Stimulated activated CD8-positive, alpha-beta memory T cell treated with anti-CD3 and anti-CD28 coated beads, Interleukin-15, amount 100 ng/mL, for 4 hours (primary cell): ENCODE measurements around the gene PBX4.
"Not testable (repeated sequence)": the region's sequence is repeated elsewhere in the genome, so short reads cannot be mapped to it uniquely, and the experiment has no call there.

Source experiments
- DNase-seq, 2 donors: peaks; one replicate each; pipeline ENCODE4 v3.0.0-alpha.2; 2020; ENCODE audit warnings: low read depth in 2 of 2

The PBX4 gene

GRCh38 chr19:19626516-19627472 lies 8.3 kb upstream of the PBX4 start:
- no peak for DNase-seq

GRCh38 chr19:19624032-19624570 lies 5.6 kb upstream of the PBX4 start:
- DNase-seq = no peak

DNA sequence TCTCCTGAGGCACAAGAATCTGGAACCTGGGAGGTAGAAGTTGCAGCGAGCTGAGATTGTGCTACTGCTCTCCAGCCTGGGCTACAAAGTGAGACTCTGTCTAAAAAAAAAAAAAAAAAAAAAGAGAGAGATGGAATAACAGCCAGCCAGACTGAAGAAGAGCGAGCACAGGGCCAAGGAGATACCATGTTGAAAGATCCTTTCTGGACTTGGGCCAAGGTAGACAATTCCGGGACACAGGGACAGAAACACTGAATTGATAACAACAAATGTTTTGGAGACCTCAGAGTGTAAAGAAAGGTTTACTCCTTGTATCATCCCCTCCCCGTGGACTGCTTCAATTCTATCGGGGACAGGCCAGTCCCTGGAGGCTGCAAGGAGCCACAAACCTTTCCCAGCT lies 4.9 kb upstream of the PBX4 start:
- DNase-seq = no peak

DNA sequence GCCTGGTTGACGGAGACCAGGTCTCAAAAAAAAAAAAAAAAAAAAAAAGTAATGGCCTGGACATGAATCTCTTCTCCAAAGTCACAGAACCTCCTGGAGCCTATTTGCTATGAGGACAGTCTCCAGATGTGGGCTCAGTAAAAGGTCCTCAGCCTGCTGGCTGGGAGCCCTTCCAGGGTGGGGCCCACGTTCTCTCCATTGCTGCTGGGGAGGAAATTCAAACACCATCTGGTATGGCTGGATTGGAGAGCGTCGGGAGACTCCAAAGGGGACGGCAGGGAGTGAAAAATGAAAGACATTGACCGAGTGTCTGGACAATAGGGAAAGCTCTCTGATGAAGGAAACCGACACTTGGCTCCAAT lies 1.3 kb upstream of the PBX4 start:
- no peak for DNase-seq

GRCh38 chr19:19619181-19619848 lies 828 bp upstream of the PBX4 start:
- no peak for DNase-seq

DNA sequence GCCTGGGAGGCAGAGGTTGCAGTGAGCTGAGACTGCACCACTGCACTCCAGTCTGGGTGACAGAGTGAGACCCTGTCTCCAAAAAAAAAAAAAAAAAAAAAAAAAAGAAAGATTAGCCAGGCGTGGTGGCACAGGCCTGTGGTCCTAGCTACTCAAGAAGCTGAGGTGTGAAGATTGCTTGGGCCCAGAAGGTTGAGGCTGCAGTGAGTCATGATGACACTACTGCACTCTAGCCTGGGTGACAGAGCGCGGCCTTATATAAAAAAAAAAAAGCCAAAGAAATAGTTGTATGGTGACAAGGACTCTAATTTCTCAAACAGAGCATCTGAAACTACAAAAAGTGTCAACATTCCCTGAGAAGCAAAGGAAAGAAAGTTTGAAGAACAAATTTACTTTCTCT lies 3.4 kb downstream of the PBX4 start:
- no peak for DNase-seq

GRCh38 chr19:19613506-19613905 lies 5.0 kb downstream of the PBX4 start:
- DNase-seq = no peak

GRCh38 chr19:19610376-19611202 lies 7.9 kb downstream of the PBX4 start:
- DNase-seq = no peak

DNA sequence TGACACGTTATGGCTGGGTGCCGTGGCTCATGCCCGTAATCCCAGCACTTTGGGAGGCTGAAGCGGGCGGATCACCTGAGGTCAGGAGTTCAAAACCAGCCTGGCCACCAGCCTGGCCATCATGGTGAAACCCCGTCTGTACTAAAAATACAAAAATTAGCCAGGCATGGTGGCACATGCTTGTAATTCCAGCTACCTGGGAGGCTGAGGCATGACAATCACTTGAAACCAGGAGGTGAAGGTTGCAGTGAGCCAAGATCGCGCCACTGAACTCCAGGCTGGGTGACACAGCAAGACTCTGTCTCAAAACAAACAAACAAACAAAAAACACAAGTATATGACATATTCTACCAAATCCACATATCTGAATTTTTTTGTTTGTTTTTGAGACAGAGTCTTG lies 11.8 kb downstream of the PBX4 start:
- DNase-seq = not testable (repeated sequence)

GRCh38 chr19:19606021-19606420 lies 12.5 kb downstream of the PBX4 start:
- DNase-seq = peak in 1 of 2 donors; percentile 20

DNA sequence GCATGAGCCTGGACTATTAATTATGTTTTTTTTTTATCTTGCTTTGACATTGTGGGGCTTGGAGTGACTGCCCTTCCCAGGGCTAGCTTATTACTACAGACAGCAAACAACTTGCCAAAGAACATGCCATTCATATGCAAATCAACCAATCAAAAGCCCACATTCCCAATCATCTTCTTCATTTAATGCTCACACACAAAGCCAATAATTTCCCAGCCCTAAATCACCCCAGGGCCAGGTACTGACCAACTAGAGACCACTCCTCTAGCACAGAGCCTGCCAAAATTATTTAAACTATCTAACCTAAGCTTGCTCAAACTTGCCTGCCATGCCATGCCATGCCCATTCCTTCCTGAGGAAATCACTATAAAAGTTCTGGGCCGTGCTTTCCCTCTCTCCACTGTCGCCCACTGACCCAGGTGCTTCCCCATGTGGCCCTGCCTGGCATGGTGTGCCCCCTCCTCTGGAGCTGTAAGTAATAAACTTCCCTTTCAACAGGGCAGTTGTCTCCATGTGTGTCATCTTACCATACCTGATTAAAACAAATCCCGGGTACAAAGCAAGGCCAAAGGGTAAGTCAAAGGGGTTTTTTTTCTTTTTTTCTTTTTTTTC lies 15.7 kb downstream of the PBX4 start:
- DNase-seq = no peak

- no peak for DNase-seq
Observed at GRCh38 chr19:19602136-19602712, 16.3 kb downstream of the PBX4 start.

- no peak for DNase-seq
Observed at GRCh38 chr19:19600793-19601330, 17.6 kb downstream of the PBX4 start.

- peak; percentile 37 to 46 for DNase-seq
Observed at GRCh38 chr19:19598728-19599451, 19.6 kb downstream of the PBX4 start.

GRCh38 chr19:19597809-19598306 lies 20.6 kb downstream of the PBX4 start:
- DNase-seq = peak in 1 of 2 donors; percentile 31

GRCh38 chr19:19595171-19595701 lies 23.3 kb downstream of the PBX4 start:
- no peak for DNase-seq

- DNase-seq = no peak
Observed at GRCh38 chr19:19594381-19594780, 24.1 kb downstream of the PBX4 start.

- DNase-seq = no peak
Observed at GRCh38 chr19:19592690-19593089, 25.8 kb downstream of the PBX4 start.

GRCh38 chr19:19591133-19591825 lies 27.2 kb downstream of the PBX4 start:
- peak in 1 of 2 donors; percentile 59 for DNase-seq
